Stimulated activated CD8-positive, alpha-beta memory T cell treated with anti-CD3 and anti-CD28 coated beads, Interleukin-15, amount 100 ng/mL, for 48 hours (primary cell): ENCODE data around the gene UNCX.
"Not testable (repeated sequence)": the region's sequence is repeated elsewhere in the genome, so short reads cannot be mapped to it uniquely, and the experiment has no call there.

Experiments used
- DNase-seq, 2 donors: peaks; one replicate each; pipeline ENCODE4 v3.0.0-alpha.2; 2020; ENCODE audit warnings: low read depth in 2 of 2

Gene UNCX

DNA sequence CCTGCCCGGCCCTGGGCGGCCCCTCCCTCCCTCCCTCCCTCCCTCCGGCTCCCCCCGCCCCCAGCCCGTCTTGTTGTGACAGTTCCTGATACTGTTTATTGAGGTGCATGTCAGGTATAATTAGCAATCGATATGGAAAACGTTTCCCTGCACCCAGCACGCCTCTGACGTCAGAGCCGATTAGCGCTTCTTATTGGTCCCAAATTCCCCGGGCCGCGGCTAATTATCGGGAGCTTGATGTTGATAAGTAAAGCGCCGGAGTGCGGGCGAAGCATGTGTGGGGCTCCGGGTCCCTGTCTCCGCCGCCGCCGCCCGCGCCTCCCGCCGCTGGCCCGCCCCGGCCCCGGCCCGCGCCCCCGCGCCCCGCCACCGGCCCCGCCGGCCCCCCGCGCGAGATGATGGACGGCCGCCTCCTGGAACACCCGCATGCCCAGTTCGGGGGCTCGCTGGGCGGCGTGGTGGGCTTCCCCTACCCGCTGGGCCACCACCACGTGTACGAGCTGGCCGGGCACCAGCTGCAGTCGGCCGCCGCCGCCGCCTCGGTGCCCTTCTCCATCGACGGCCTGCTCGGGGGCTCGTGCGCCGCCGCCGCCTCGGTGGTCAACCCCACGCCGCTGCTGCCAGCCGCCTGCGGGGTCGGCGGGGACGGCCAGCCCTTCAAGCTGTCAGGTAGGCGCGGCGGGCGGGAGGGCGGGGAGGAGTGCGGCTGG lies at the start of gene UNCX:
Gene UNCX, plus strand, starts transcription at position 250 of the 710 bp plus-strand sequence. Its CDS starts 146 bp downstream, at position 396.
- DNase-seq, result no peak

- no peak for DNase-seq
Observed at GRCh38 chr7:1187127-1187526, 45.5 kb upstream of the UNCX start.

GRCh38 chr7:1188720-1189294 lies 43.9 kb upstream of the UNCX start:
- DNase-seq, result no peak

DNA sequence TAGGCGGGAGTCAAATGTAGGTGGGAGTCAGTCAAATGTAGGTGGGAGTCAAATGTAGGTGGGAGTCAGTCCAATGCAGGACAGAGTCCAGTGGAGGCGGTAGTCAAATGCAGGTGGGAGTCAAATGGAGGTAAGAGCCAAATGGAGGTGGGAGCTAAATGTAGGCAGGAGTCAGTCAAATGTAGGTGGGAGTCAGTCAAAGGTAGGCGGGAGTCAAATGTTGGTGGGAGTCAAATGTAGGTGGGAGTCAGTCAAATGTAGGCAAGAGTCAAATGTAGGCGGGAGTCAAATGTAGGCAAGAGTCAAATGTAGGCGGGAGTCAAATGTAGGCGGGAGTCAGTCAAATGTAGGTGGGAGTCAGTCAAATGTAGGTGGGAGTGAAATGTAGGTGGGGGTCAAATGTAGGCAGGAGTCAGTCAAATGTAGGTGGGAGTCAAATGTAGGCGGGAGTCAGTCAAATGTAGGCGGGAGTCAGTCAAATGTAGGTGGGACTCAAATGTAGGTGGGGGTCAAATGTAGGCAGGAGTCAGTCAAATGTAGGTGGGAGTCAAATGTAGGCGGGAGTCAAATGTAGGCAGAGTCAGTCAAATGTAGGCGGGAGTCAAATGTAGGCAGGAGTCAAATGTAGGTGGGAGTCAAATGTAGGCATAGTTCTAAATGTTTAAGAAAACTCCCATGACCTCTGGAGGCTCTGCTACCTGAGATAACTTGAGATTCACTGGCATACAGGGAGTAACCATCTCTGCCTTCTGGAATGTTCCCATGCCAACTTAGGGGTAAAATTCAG lies 42.5 kb upstream of the UNCX start:
- DNase-seq, result no peak

DNA sequence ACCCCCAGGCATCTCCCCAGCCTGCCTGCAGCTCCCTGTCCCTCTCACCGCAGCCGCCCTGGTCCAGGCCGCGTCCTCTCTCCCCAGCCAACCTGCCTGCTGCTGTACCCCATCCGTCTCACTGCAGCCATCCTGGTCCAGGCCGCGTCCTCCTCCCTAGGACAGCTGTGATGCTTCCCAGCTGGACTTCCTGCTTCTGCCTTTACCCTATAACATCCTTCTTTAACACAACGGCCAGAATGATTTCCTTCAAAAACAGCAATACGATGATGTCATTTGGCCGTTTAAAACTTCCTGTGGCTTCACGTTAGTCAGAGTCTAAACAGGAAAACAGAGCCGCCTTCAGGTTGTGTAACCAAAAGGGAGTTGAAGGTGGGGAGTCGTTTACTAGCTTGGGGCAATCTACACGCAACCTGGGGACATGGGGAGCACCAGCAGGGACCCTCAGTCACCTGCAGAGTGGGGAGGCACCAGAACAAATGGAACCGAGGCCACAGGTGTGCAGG lies 40.4 kb upstream of the UNCX start:
- no peak for DNase-seq

GRCh38 chr7:1193593-1194424 lies 38.9 kb upstream of the UNCX start:
- DNase-seq, result no peak

DNA sequence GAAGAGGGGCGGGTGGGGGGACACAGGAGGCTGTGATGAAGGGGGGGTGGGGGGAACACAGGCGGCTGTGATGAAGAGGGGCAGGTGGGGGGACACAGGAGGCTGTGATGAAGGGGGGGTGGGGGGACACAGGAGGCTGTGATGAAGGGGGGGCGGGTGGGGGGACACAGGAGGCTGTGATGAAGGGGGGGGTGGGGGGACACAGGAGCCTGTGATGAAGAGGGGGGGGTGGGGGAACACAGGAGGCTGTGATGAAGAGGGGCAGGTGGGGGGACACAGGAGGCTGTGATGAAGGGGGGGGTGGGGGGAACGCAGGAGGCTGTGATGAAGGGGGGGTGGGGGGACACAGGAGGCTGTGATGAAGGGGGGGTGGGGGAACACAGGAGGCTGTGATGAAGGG lies 36.2 kb upstream of the UNCX start:
- DNase-seq, result not testable (repeated sequence)

DNA sequence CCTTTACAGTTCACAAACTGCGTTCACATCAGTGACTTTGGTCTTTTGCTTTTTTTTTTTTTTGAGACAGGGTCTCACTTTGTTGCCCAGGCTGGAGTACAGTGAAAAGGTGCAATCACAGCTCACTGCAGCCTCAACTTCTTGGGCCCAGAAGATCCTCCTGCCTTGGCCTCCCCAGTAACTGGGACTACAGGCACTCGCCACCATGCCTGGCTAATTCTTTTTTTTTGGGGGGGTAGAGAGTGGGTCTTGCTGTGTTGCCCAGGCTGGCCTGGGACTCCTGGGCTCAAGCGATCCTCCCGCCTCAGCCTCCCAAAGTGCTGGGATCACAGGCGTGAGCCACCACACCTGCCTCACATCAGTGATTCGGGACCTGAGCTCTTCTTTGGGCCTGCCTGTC lies 35.7 kb upstream of the UNCX start:
- no peak for DNase-seq

DNA sequence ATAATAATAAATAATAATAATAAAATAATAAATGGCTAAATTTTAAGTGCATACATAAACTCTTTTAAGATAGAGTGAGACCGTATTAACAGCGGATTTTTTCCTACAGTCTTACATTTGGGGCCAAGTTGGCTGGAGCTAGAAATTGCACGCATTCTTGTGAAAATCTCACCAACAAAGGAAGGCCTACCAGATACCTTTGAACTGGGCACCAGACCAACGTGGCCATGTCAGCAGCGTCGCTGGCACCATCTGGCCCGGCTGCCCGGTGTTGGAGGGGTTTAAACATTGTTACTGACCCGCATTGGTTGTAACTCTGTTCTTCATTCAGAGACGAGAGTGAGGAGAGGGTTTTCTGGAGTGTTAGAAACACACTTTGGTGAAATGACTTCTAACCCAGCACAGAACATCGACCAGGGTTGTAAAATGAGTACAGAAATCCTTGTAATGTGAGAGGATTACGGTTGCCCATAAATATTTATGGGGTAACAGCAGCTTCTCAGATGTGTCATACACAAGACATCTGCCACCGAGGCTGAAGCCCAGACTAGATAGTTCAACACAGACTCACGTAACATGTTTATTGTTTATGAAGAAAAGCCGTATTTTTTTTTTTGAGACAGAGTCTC lies 34.6 kb upstream of the UNCX start:
- DNase-seq, result no peak

GRCh38 chr7:1200045-1200444 lies 32.6 kb upstream of the UNCX start:
- no peak for DNase-seq

- no peak for DNase-seq
Observed at GRCh38 chr7:1201916-1202315, 30.8 kb upstream of the UNCX start.

DNA sequence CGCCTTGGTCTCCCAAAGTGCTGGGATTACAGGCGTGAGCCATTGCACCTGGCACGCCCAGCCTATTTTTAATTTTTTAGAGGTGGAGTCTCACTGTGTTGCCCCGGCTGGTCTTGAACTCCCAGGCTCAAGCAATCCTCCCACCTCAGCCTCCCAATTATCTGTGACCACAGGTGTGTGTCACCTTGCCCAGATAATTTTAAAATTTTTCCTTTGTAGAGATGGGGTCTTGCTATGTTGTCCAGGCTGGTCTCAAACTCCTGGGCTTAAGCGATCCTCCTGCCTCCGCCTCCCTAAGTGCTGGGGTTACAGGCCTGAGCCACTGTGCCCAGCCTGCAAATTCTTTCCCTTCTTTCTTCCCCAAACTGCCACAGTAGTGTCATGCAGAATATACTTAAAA lies 29.8 kb upstream of the UNCX start:
- not testable (repeated sequence) for DNase-seq

DNA sequence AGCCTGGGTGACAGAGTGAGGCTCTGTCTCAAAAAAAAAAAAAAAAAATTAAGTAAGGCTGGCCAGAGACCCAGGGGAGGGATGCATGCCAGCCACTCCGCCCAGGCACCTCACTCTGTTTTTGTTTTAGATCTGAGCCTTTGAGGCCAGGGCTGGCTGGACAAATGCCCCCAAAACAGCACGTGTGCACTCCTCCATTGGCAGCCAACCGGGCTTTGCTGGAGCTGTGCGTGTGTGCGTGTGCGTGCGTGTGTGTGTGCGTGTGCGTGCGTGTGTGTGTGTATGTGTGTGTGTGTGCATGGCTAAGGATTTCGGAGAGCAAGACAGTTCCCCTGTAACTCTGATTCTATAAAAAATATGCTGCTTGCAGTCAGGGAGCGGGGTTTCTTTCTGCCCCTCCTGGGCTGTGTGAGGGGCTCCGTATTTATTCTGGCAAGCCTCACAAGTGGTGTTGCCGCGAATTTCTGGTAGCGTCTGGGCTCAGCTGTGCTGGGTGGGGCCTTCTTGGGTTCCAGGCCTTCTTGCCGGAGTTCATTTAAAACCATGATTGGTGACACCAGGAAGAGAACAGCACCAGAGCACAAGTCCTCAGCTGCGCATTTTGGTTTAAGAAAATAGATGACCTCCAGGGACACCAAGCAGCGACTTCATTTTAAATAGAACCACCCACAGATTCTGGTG lies 28.1 kb upstream of the UNCX start:
- DNase-seq, result no peak

GRCh38 chr7:1205742-1206141 lies 26.9 kb upstream of the UNCX start:
- not testable (repeated sequence) for DNase-seq

GRCh38 chr7:1209097-1209496 lies 23.6 kb upstream of the UNCX start:
- no peak for DNase-seq

GRCh38 chr7:1210321-1210978 lies 22.2 kb upstream of the UNCX start:
- no peak for DNase-seq

GRCh38 chr7:1210979-1211608 lies 21.6 kb upstream of the UNCX start:
- DNase-seq, result no peak

DNA sequence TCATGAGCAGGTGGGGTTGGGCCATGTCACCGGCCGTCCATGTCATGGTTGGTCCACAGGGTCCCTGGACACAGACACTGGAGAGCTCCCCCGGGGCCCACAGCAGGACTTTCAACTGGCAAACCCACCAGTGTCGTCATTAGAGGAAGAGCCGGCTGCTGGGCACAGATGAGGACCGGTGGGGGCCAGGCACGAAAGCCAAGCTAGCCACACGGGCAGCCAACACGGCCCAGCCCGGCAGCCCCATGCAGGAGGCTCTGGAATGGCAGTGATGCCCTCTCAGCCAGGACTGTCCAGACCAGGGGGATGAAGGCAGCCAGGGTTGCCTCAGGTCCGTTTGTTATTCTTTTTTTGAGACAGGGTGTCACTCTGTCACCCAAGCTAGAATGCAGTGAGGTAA lies 21.1 kb upstream of the UNCX start:
- no peak for DNase-seq

GRCh38 chr7:1212025-1212424 lies 20.6 kb upstream of the UNCX start:
- not testable (repeated sequence) for DNase-seq

GRCh38 chr7:1214516-1214915 lies 18.2 kb upstream of the UNCX start:
- DNase-seq, result no peak
